ENCODE data around the gene APBB2. TPM values are rescaled to one million over a fixed set of nuclear protein-coding genes. Genes with fewer than 3 reads are reported as not detected.
"Not testable (repeated sequence)": the region's sequence is repeated elsewhere in the genome, so short reads cannot be mapped to it uniquely, and the experiment has no call there.

Gene APBB2
- total and polyA plus RNA-seq, 5 experiments from 2014 or later, result 0.44 to 1.9 TPM; not detected in 3

GRCh38 chr4:41160012-41160789, 54.1 kb downstream of the APBB2 start:
- no peaks in the 10 kb centered on the region for H3K36me3 Mint-ChIP-seq
- H3K4me3 Mint-ChIP-seq, result no peak overlapping the region
- H3K4me1 Mint-ChIP-seq, result no peaks in the 10 kb centered on the region
- no peak overlapping the region for H3K27ac Mint-ChIP-seq
- no peak for DNase-seq
- peaks cover 0 to 2% (median 0%) of the 10 kb centered on the region in 9 donors for H3K9me3 Mint-ChIP-seq
- H3K27me3 Mint-ChIP-seq, result peaks cover 3 to 19% (median 8%) of the 10 kb centered on the region in 5 donors
- POLR2A ChIA-PET, result no interaction called here
- no peak for ATAC-seq

- Mint-ChIP-seq H3K4me1 (no peaks in the 10 kb centered on the region), H3K36me3 (no peaks in the 10 kb centered on the region), H3K27me3 (peaks cover 3 to 22% (median 8%) of the 10 kb centered on the region in 5 donors), H3K4me3 (no peak overlapping the region), H3K9me3 (peaks cover 0 to 2% (median 0%) of the 10 kb centered on the region in 9 donors), H3K27ac (no peak overlapping the region)
- ATAC-seq (no peak), DNase-seq (no peak)
- POLR2A ChIA-PET, result no interaction called here
Observed at GRCh38 chr4:41158756-41159155, 55.6 kb downstream of the APBB2 start.

GRCh38 chr4:41158274-41158673, 56.1 kb downstream of the APBB2 start:
- Mint-ChIP-seq H3K4me3 (no peak overlapping the region), H3K9me3 (peaks cover 0 to 2% (median 0%) of the 10 kb centered on the region in 9 donors), H3K4me1 (no peaks in the 10 kb centered on the region), H3K36me3 (no peaks in the 10 kb centered on the region), H3K27me3 (peaks cover 3 to 22% (median 11%) of the 10 kb centered on the region in 5 donors), H3K27ac (no peak overlapping the region)
- ATAC-seq (no peak), DNase-seq (no peak)
- POLR2A ChIA-PET, result no interaction called here

GRCh38 chr4:41157009-41157408, 57.3 kb downstream of the APBB2 start:
- Mint-ChIP-seq H3K9me3 (peaks cover 0 to under 1% (median 0%) of the 10 kb centered on the region in 9 donors), H3K27ac (no peak overlapping the region), H3K4me3 (no peak overlapping the region), H3K4me1 (no peaks in the 10 kb centered on the region), H3K36me3 (no peaks in the 10 kb centered on the region), H3K27me3 (peaks cover 1 to 22% (median 7%) of the 10 kb centered on the region in 5 donors)
- no peak for DNase-seq
- POLR2A ChIA-PET, result no interaction called here
- ATAC-seq, result no peak

- Mint-ChIP-seq H3K27ac (no peak overlapping the region), H3K9me3 (no peaks in the 10 kb centered on the region), H3K27me3 (peaks cover 1 to 22% (median 5%) of the 10 kb centered on the region in 5 donors), H3K4me3 (no peak overlapping the region), H3K36me3 (no peaks in the 10 kb centered on the region), H3K4me1 (no peaks in the 10 kb centered on the region)
- ATAC-seq (no peak), DNase-seq (no peak)
- POLR2A ChIA-PET, result no interaction called here
Observed at GRCh38 chr4:41156574-41156973, 57.8 kb downstream of the APBB2 start.

- POLR2A ChIA-PET, result no interaction called here
- H3K27me3 Mint-ChIP-seq, result peaks cover 1 to 22% (median 5%) of the 10 kb centered on the region in 5 donors
- no peak overlapping the region for H3K27ac Mint-ChIP-seq
- no peak for ATAC-seq
- no peak overlapping the region for H3K4me3 Mint-ChIP-seq
- H3K36me3 Mint-ChIP-seq, result no peaks in the 10 kb centered on the region
- H3K9me3 Mint-ChIP-seq, result peaks cover 0 to 6% (median 0%) of the 10 kb centered on the region in 9 donors
- no peak for DNase-seq
- H3K4me1 Mint-ChIP-seq, result no peaks in the 10 kb centered on the region
Observed at GRCh38 chr4:41155194-41155830, 59.0 kb downstream of the APBB2 start.

- Mint-ChIP-seq H3K36me3 (no peaks in the 10 kb centered on the region), H3K27me3 (peaks cover 1 to 18% (median 5%) of the 10 kb centered on the region in 5 donors), H3K9me3 (peaks cover 0 to 6% (median 0%) of the 10 kb centered on the region in 9 donors), H3K4me3 (no peak overlapping the region), H3K27ac (no peak overlapping the region), H3K4me1 (no peaks in the 10 kb centered on the region)
- POLR2A ChIA-PET, result no interaction called here
- ATAC-seq (no peak), DNase-seq (no peak)
Observed at GRCh38 chr4:41154814-41155177, 59.5 kb downstream of the APBB2 start.

GRCh38 chr4:41154010-41154813, 60.1 kb downstream of the APBB2 start:
- no peak overlapping the region for H3K4me3 Mint-ChIP-seq
- POLR2A ChIA-PET, result no interaction called here
- no peak overlapping the region for H3K27ac Mint-ChIP-seq
- H3K27me3 Mint-ChIP-seq, result peaks cover 0 to 12% (median 5%) of the 10 kb centered on the region in 5 donors
- H3K36me3 Mint-ChIP-seq, result no peaks in the 10 kb centered on the region
- peaks cover 0 to 6% (median 0%) of the 10 kb centered on the region in 9 donors for H3K9me3 Mint-ChIP-seq
- no peaks in the 10 kb centered on the region for H3K4me1 Mint-ChIP-seq
- DNase-seq, result no peak
- no peak for ATAC-seq

- no peak overlapping the region for H3K27ac Mint-ChIP-seq
- no peaks in the 10 kb centered on the region for H3K4me1 Mint-ChIP-seq
- H3K36me3 Mint-ChIP-seq, result no peaks in the 10 kb centered on the region
- H3K4me3 Mint-ChIP-seq, result no peak overlapping the region
- H3K27me3 Mint-ChIP-seq, result peaks cover 0 to 10% (median 6%) of the 10 kb centered on the region in 5 donors
- ATAC-seq (no peak), DNase-seq (no peak)
- POLR2A ChIA-PET, result no interaction called here
- peaks cover 0 to 6% (median 0%) of the 10 kb centered on the region in 9 donors for H3K9me3 Mint-ChIP-seq
Observed at GRCh38 chr4:41150401-41150800, 63.9 kb downstream of the APBB2 start.

- POLR2A ChIA-PET, H3K27ac Mint-ChIP-seq, H3K4me3 Mint-ChIP-seq: not testable (repeated sequence)
Observed at GRCh38 chr4:41149568-41149967, 64.8 kb downstream of the APBB2 start.

GRCh38 chr4:41148931-41149330, 65.4 kb downstream of the APBB2 start:
- Mint-ChIP-seq H3K27ac (no peak overlapping the region), H3K4me3 (no peak overlapping the region), H3K36me3 (peaks cover 0 to 3% (median 0%) of the 10 kb centered on the region in 3 donors), H3K9me3 (peaks cover 0 to 6% (median 0%) of the 10 kb centered on the region in 9 donors), H3K27me3 (peaks cover 0 to 8% (median 2%) of the 10 kb centered on the region in 5 donors), H3K4me1 (no peaks in the 10 kb centered on the region)
- POLR2A ChIA-PET, result no interaction called here
- no peak for DNase-seq
- no peak for ATAC-seq

More at GRCh38 chr4:41149568-41149967, 64.8 kb downstream of the APBB2 start:
- H3K9me3 Mint-ChIP-seq, H3K36me3 Mint-ChIP-seq, H3K4me1 Mint-ChIP-seq, ATAC-seq, DNase-seq: not testable (repeated sequence)
- peaks cover 0 to 10% (median under 1%) of the 10 kb centered on the region in 5 donors for H3K27me3 Mint-ChIP-seq

GRCh38 chr4:41148292-41148691, 66.0 kb downstream of the APBB2 start:
- Mint-ChIP-seq H3K27me3 (peaks cover 0 to 7% (median 2%) of the 10 kb centered on the region in 5 donors), H3K4me1 (no peaks in the 10 kb centered on the region), H3K36me3 (peaks cover 0 to 3% (median 0%) of the 10 kb centered on the region in 3 donors), H3K27ac (no peak overlapping the region), H3K9me3 (peaks cover 0 to 6% (median 0%) of the 10 kb centered on the region in 9 donors), H3K4me3 (no peak overlapping the region)
- POLR2A ChIA-PET, result no interaction called here
- DNase-seq (no peak), ATAC-seq (no peak)

- not testable (repeated sequence) for ATAC-seq
Observed at GRCh38 chr4:41147570-41147969, 66.8 kb downstream of the APBB2 start.

More at GRCh38 chr4:41147570-41147969, 66.8 kb downstream of the APBB2 start:
- H3K27me3 Mint-ChIP-seq, result peaks cover 0 to 10% (median 3%) of the 10 kb centered on the region in 5 donors
- H3K4me1 Mint-ChIP-seq, DNase-seq, H3K4me3 Mint-ChIP-seq, H3K9me3 Mint-ChIP-seq, H3K27ac Mint-ChIP-seq, POLR2A ChIA-PET, H3K36me3 Mint-ChIP-seq: not testable (repeated sequence)
